HG03139 (cell line): ENCODE results near the gene NUTM1.
A peak's percentile ranks its signal among the peaks of the same experiment; 100 is the strongest.

Source experiments
- ATAC-seq: cut with Tn5 transposase; IDR thresholded peaks from one replicate; pipeline ENCODE4 v1.9.1; 2021; ENCODE audit not compliant: unreplicated experiment

NUTM1 gene

GRCh38 chr15:34342737-34343575 lies at the start of gene NUTM1, which contains the start of gene NOP10:
Gene NUTM1 (plus strand): TSS chr15:34343315. CDS start chr15:34343697, 382 bp downstream.
Gene NOP10 (minus strand): TSS chr15:34343136. CDS start chr15:34343073, 63 bp downstream.
- peak; percentile 85 for ATAC-seq

- ATAC-seq = no peak
Observed at GRCh38 chr15:34297059-34297458, 46.1 kb upstream of the NUTM1 start.

GRCh38 chr15:34301058-34301457 lies 42.1 kb upstream of the NUTM1 start:
- ATAC-seq = no peak

GRCh38 chr15:34304613-34305012 lies 38.5 kb upstream of the NUTM1 start:
- no peak for ATAC-seq

- no peak for ATAC-seq
Observed at GRCh38 chr15:34311563-34311962, 31.6 kb upstream of the NUTM1 start.

GRCh38 chr15:34314491-34315490 lies 28.3 kb upstream of the NUTM1 start:
- no peak for ATAC-seq

GRCh38 chr15:34318277-34319079 lies 24.6 kb upstream of the NUTM1 start:
- ATAC-seq = no peak

GRCh38 chr15:34323217-34323616 lies 19.9 kb upstream of the NUTM1 start:
- no peak for ATAC-seq

GRCh38 chr15:34324933-34325332 lies 18.2 kb upstream of the NUTM1 start:
- ATAC-seq = no peak

- ATAC-seq = no peak
Observed at GRCh38 chr15:34325368-34325767, 17.7 kb upstream of the NUTM1 start.

- no peak for ATAC-seq
Observed at GRCh38 chr15:34327906-34328305, 15.2 kb upstream of the NUTM1 start.

GRCh38 chr15:34329006-34329405 lies 14.1 kb upstream of the NUTM1 start:
- ATAC-seq = no peak

- ATAC-seq = no peak
Observed at GRCh38 chr15:34330279-34330678, 12.8 kb upstream of the NUTM1 start.

- ATAC-seq = no peak
Observed at GRCh38 chr15:34331809-34332208, 11.3 kb upstream of the NUTM1 start.

GRCh38 chr15:34332553-34333120 lies 10.5 kb upstream of the NUTM1 start:
- ATAC-seq = no peak

GRCh38 chr15:34334672-34335071 lies 8.4 kb upstream of the NUTM1 start:
- no peak for ATAC-seq

GRCh38 chr15:34335176-34336032 lies 7.7 kb upstream of the NUTM1 start:
- no peak for ATAC-seq

GRCh38 chr15:34336231-34336990 lies 6.7 kb upstream of the NUTM1 start:
- no peak for ATAC-seq
